Measurements from ENCODE around the gene TRAF7. TPM values are rescaled to one million over a fixed set of nuclear protein-coding genes. Genes with fewer than 3 reads are reported as not detected.

The TRAF7 gene
- polyA plus RNA-seq, 4 donors: 42.9 to 63.3 (median 55.5) TPM

GRCh38 chr16:2212362-2213324 is 57.1 kb downstream of the TRAF7 start:
- DNase-seq (ENCODE audit: low read depth in 4 of 4, low spot score in 2 of 4): no peak

DNA sequence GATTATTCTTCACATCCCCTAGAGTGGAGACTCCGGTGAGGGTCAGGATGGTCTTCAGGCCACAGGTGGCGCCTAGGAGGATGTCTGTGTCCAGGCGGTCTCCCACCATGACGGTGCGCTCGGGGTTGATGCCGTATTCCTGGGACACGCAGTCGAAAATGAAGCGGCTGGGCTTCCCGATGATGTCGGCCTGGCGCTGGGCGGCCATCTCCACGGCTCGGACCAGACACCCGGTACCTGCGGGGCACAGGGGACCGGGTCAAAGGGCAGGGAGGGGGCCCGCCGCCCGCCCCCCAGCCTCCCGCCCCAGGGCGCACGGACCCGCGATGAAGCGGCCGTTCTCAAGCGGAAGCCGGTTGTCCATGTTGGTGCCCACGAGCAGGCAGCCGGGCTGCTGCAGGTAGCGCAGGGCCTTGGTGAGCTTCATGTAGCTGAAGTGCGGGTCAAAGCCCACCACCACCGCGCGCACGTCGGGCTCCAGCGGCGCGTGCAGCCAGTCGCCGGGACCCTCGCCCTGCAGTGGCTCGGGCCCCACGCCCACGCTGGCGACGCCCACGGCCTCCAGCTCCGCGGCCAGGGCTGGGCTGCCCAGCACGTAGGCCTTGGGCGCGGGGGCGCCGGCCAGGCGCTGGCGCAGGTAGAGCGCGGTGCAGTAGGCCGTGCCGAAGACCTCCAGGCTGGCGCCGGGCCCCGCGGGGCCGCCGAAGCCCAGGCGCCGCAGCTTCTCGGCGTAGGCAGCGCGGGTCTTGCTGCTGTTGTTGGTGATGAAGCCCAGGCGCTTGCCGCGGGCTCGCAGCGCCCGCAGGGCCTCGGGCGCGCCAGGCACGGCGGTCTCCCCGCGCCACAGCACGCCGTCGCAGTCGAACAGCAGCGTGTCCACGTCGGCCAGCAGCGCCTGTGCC is 58.5 kb downstream of the TRAF7 start:
- no peak for DNase-seq (ENCODE audit: low read depth in 4 of 4, low spot score in 2 of 4)

GRCh38 chr16:2214719-2214968 is 59.1 kb downstream of the TRAF7 start, which contains the start of gene PGP:
Gene PGP, minus strand, starts transcription at chr16:2214840. Its CDS starts 63 bp downstream, at chr16:2214777.
- DNase-seq (ENCODE audit: low read depth in 4 of 4, low spot score in 2 of 4): no peak

DNA sequence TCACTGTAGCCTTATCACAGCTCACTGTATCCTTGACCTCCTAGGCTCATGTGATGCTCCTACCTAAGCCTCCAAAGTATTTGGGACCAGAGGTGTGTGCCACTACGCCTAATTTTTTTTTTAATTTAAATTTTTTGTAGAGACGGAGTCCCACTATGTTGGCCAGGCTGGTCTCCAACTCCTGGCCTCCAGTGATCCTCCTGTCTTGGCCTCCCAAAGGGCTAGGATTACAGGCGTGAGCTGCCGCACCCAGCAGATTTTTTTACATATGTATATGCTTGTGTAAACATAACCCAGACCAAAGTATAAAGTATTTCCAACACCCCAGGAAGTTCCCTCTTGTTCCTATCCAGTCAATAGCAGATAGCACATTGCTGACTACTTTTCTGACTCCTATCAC is 60.7 kb downstream of the TRAF7 start:
- DNase-seq (ENCODE audit: low read depth in 4 of 4, low spot score in 2 of 4): no peak

DNA sequence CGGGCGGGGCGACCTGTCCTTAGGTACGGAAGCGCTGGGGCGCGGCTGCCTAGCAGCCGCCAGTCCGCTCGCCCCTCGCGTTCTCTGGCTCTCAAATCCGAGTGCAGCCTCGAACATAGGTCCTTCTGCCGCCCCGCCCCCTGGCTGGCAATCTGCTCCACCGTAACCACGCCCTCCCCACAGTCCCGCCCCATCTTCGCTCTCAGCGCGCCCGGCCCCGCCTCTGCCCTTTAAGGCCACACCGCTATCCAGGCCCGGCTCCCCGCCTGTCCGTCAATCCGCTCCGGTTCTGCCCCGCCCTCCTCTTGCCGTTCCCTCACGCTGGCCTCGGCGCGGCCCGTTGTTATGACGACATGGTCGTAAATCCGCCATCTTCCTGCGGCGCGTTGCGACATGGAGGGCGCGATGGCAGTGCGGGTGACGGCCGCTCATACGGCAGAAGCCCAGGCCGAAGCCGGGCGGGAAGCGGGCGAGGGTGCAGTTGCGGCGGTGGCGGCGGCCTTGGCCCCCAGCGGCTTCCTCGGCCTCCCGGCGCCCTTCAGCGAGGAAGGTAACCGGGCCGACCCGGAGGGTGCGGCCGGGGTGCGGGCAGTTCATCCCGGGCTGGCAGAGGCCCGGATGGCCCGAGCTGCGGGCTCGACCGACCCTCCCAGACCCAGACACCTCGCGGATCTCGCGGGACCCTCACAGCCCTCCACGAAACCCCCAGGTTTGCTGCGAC is 67.8 kb downstream of the TRAF7 start, which contains the start of gene E4F1:
Gene E4F1 (plus strand): TSS at position 371 of the 721 bp plus-strand sequence. CDS start 23 bp downstream, at position 394.
- DNase-seq (ENCODE audit: low read depth in 4 of 4, low spot score in 2 of 4): peak; percentile 85 to 98 (median 94)

GRCh38 chr16:2223942-2224486 is 68.4 kb downstream of the TRAF7 start:
- DNase-seq (ENCODE audit: low read depth in 4 of 4, low spot score in 2 of 4): no peak

GRCh38 chr16:2226245-2226793 is 70.7 kb downstream of the TRAF7 start:
- no peak for DNase-seq (ENCODE audit: low read depth in 4 of 4, low spot score in 2 of 4)

DNA sequence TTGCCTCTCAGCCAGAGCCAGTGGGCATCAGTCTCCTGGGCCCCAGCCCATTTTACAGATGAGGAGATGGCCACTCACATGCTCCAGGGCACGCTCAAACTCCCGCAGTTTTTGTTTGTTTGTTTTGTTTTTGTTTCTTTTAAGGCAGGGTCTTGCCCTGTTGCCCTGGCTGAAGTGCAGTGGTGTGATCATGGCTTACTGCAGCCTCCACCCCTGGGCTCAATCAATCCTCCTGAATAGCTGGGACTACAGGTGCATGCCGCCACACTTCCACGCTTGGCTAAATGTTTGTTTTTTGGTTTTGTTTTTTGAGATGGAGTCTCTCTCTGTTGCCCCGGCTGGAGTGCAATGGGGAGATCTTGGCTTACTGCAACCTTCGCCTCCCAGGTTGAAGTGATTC is 71.3 kb downstream of the TRAF7 start:
- no peak for DNase-seq (ENCODE audit: low read depth in 4 of 4, low spot score in 2 of 4)

Other genes starting within 250 kb of the TRAF7 start
- gene HS3ST6, start 237.4 kb upstream of the TRAF7 start, polyA plus RNA-seq (ENCODE audit: insufficient read length in 4 of 4): under 1 TPM; 0.21 to 0.55 (median 0.35) TPM
- gene MSRB1, start 212.6 kb upstream of the TRAF7 start, polyA plus RNA-seq (ENCODE audit: insufficient read length in 4 of 4): 10 to 100 TPM; 63.9 to 79.8 (median 72.1) TPM
- gene RPL3L, start 201.1 kb upstream of the TRAF7 start, polyA plus RNA-seq (ENCODE audit: insufficient read length in 4 of 4): under 1 TPM; 0.11 to 0.28 (median 0.15) TPM
- gene NDUFB10, start 196.2 kb upstream of the TRAF7 start, polyA plus RNA-seq (ENCODE audit: insufficient read length in 4 of 4): 100 to 1,000 TPM; 129 to 144 (median 136) TPM
- 1,000 to 10,000 TPM; 1,679 to 2,513 (median 2,183) TPM for gene RPS2, start 191.0 kb upstream of the TRAF7 start, polyA plus RNA-seq (ENCODE audit: insufficient read length in 4 of 4)
- gene RNF151, start 188.9 kb upstream of the TRAF7 start, polyA plus RNA-seq (ENCODE audit: insufficient read length in 4 of 4): not detected
- gene TBL3, start 183.7 kb upstream of the TRAF7 start, polyA plus RNA-seq (ENCODE audit: insufficient read length in 4 of 4): 10 to 100 TPM; 27.8 to 49.6 (median 41.1) TPM
- gene NOXO1, start 174.3 kb upstream of the TRAF7 start, polyA plus RNA-seq (ENCODE audit: insufficient read length in 4 of 4): 1 to 10 TPM in 2 of 4 donors, under 1 TPM in 2; 0.40 to 2.0 (median 1.1) TPM
- gene GFER, start 171.6 kb upstream of the TRAF7 start, polyA plus RNA-seq (ENCODE audit: insufficient read length in 4 of 4): 10 to 100 TPM; 20.1 to 31.6 (median 28.5) TPM
- gene SYNGR3, start 165.8 kb upstream of the TRAF7 start, polyA plus RNA-seq (ENCODE audit: insufficient read length in 4 of 4): 1 to 10 TPM; 1.8 to 2.4 (median 1.9) TPM
- gene ZNF598, start 146.0 kb upstream of the TRAF7 start, polyA plus RNA-seq (ENCODE audit: insufficient read length in 4 of 4): 10 to 100 TPM; 13.8 to 30.8 (median 26.6) TPM
- 10 to 100 TPM in 2 of 4 donors, 1 to 10 TPM in 2; 3.0 to 16.3 (median 9.7) TPM for gene NPW, start 136.0 kb upstream of the TRAF7 start, polyA plus RNA-seq (ENCODE audit: insufficient read length in 4 of 4)
- gene NHERF2, start 128.9 kb upstream of the TRAF7 start, polyA plus RNA-seq (ENCODE audit: insufficient read length in 4 of 4): 100 to 1,000 TPM; 103 to 184 (median 146) TPM
- 10 to 100 TPM; 15.4 to 29.1 (median 25.3) TPM for gene NTHL1, start 107.9 kb upstream of the TRAF7 start, polyA plus RNA-seq (ENCODE audit: insufficient read length in 4 of 4)
- 100 to 1,000 TPM; 104 to 188 (median 148) TPM for gene TSC2, start 107.8 kb upstream of the TRAF7 start, polyA plus RNA-seq (ENCODE audit: insufficient read length in 4 of 4)
- gene PKD1, start 19.9 kb upstream of the TRAF7 start, polyA plus RNA-seq (ENCODE audit: insufficient read length in 4 of 4): 100 to 1,000 TPM in 2 of 4 donors, 10 to 100 TPM in 2; 48.3 to 128 (median 95.9) TPM
- gene RAB26, start 7.2 kb upstream of the TRAF7 start, polyA plus RNA-seq (ENCODE audit: insufficient read length in 4 of 4): 1 to 10 TPM; 2.5 to 4.6 (median 3.1) TPM
- gene CASKIN1, start 40.8 kb downstream of the TRAF7 start, polyA plus RNA-seq (ENCODE audit: insufficient read length in 4 of 4): 1 to 10 TPM; 1.4 to 2.8 (median 2.0) TPM
- gene MLST8, start 49.7 kb downstream of the TRAF7 start, polyA plus RNA-seq (ENCODE audit: insufficient read length in 4 of 4): 10 to 100 TPM; 38.7 to 63.2 (median 46.6) TPM
- gene BRICD5, start 55.1 kb downstream of the TRAF7 start, polyA plus RNA-seq (ENCODE audit: insufficient read length in 4 of 4): 10 to 100 TPM in 1 of 4 donors, 1 to 10 TPM in 3; 3.5 to 11.6 (median 8.2) TPM
- gene PGP, start 59.1 kb downstream of the TRAF7 start, polyA plus RNA-seq (ENCODE audit: insufficient read length in 4 of 4): 10 to 100 TPM; 13.8 to 19.3 (median 17.4) TPM
- gene E4F1, start 67.8 kb downstream of the TRAF7 start, polyA plus RNA-seq (ENCODE audit: insufficient read length in 4 of 4): 10 to 100 TPM; 14.7 to 25.8 (median 22.3) TPM
- gene DNASE1L2, start 80.7 kb downstream of the TRAF7 start, polyA plus RNA-seq (ENCODE audit: insufficient read length in 4 of 4): 1 to 10 TPM in 3 of 4 donors, under 1 TPM in 1; 0.55 to 1.8 (median 1.2) TPM
- gene ECI1, start 95.8 kb downstream of the TRAF7 start, polyA plus RNA-seq (ENCODE audit: insufficient read length in 4 of 4): 100 to 1,000 TPM in 1 of 4 donors, 10 to 100 TPM in 3; 60.0 to 104 (median 80.2) TPM
- 100 to 1,000 TPM; 179 to 229 (median 214) TPM for gene RNPS1, start 112.3 kb downstream of the TRAF7 start, polyA plus RNA-seq (ENCODE audit: insufficient read length in 4 of 4)
- 1 to 10 TPM; 5.1 to 6.9 (median 6.1) TPM for gene ABCA3, start 184.9 kb downstream of the TRAF7 start, polyA plus RNA-seq (ENCODE audit: insufficient read length in 4 of 4)

Measured in left renal cortex interstitium (tissue), 4 donors.